SK-N-MC (cell line): ENCODE results near the gene SEL1L3.

Experiments
- DNase-seq: peaks from one replicate; pipeline ENCODE4 v3.0.0-alpha.2; 2011; ENCODE audit warnings: low read depth, low spot score
- H3K27ac ChIP-seq: fragments of 200-600 bp; sonication (generic); 2 replicates; pipeline ENCODE4 v1.5.1; 2016; ENCODE audit warnings: mixed run types
- H3K36me3 ChIP-seq: fragments of 200-600 bp; sonication (generic); 2 replicates; pipeline ENCODE4 v1.6.1; 2017; ENCODE audit warnings: antibody characterized with exemption, low read length, mixed read lengths; ENCODE audit not compliant: insufficient read depth
- H3K4me3 ChIP-seq: fragments of 200-600 bp; sonication (generic); 2 replicates; pipeline ENCODE4 v1.5.1; 2016
- H3K9ac ChIP-seq: fragments of 200-600 bp; sonication (generic); 2 replicates; pipeline ENCODE4 v1.8.0; 2017; ENCODE audit warnings: mixed run types, mixed read lengths; ENCODE audit not compliant: insufficient read length
- H3K9me3 ChIP-seq: fragments of 200-600 bp; sonication (generic); 2 replicates; pipeline ENCODE4 v1.6.1; 2017; ENCODE audit warnings: low read depth, mild to moderate bottlenecking, antibody characterized with exemption, low read length, moderate library complexity, mixed read lengths
- EZH2 ChIP-seq: fragments of 200-600 bp; sonication (generic); IDR thresholded peaks from one replicate; pipeline ENCODE4 v1.6.1; 2017; ENCODE audit warnings: antibody characterized with exemption
- FOXP2 ChIP-seq: optimal IDR thresholded peaks from 2 replicates; pipeline ENCODE3; 2011; ENCODE audit warnings: mild to moderate bottlenecking, moderate library complexity; ENCODE audit not compliant: insufficient read depth; ENCODE audit errors: extremely low read length, control extremely low read depth
- POLR2AphosphoS5 ChIP-seq: IDR thresholded peaks from 2 replicates; pipeline ENCODE4 v1.6.1; 2012; ENCODE audit warnings: mild to moderate bottlenecking, low read depth, low read length, borderline replicate concordance

SEL1L3 gene

DNA sequence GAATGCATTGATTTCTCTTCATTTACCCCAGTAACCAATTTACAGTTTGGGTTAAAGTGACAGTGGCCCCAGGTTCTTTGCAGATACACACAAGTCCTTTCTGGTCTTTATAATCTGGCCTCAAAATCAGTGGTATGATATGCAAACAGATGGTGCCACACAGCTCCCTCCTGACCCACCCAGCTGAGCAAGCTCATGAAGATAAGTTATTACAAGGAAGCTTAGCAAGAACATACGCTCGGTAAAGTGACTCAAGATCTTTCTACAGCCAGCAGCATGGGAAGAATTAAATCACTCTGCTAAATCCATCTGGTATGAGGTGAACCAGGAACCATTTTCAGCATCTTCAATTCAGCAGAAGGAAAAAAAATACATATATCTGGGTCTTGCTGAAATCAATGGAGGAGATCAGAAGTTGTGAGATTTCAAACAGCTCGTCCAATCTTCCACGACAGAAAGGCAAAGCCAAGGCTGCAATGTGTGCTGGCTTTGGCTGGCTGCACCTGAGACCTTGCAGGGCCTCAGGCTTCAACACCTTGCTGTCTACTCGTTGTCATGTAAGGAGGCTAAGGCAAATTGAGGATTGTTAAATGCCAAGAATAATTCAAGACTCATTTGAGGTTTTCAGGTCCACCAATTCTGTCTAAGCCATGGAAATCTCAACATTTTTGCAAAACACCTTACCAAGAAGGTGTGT lies 28.2 kb downstream of the SEL1L3 start:
- TF ChIP-seq FOXP2, result no peak
- no peak for TF ChIP-seq POLR2AphosphoS5
- TF ChIP-seq EZH2, result no peak
- H3K9ac ChIP-seq, result no peak overlapping the region
- no peaks in the 10 kb centered on the region; the same call in 1 of the 2 replicates for H3K36me3 ChIP-seq
- H3K9me3 ChIP-seq, result no peaks in the 10 kb centered on the region
- H3K27ac ChIP-seq, result no peak overlapping the region
- no peak overlapping the region for H3K4me3 ChIP-seq
- no peak for DNase-seq

DNA sequence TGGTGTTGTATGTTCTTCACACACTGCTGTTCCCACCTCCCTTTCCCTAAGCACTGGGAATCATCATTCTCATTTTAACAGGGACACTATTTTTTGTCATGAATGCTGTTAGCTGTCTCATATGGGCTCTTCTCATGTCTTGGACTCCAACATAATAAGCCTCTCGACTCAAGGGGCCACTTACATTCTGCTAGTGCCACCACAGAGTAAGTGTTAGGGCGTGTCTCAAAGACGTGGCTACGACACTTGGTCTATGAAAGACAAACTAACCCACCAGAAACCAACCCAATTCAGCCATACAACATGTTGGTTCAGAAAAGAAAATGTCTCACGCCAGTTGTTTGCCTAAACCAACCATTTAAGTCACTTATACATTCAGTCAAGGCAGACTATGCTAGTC lies 32.2 kb downstream of the SEL1L3 start:
- H3K4me3 ChIP-seq, result no peak overlapping the region
- no peaks in the 10 kb centered on the region for H3K9me3 ChIP-seq
- no peak overlapping the region for H3K27ac ChIP-seq
- H3K36me3 ChIP-seq, result no peaks in the 10 kb centered on the region; the same call in 1 of the 2 replicates
- H3K9ac ChIP-seq, result no peak overlapping the region
- no peak for DNase-seq
- TF ChIP-seq EZH2, result no peak
- TF ChIP-seq FOXP2, result no peak
- TF ChIP-seq POLR2AphosphoS5, result no peak

DNA sequence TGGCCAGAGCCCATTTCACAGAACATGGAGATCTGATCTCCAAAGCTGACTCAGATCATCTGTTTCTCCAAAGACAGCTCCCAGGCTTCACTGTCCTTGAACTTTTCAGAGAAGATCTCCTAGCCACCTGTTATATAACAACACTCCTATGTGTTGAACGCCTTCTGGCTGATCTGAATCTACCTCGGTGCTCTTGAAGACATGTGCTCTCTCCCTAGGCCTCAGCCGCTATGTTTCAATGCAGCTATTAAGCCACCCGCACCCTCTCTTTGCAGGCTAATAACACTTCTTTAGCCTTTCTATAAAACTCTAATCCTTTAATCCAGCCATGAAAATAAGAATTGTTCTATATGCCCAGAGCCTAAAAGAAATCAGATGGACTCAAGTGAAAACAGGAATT lies 34.9 kb downstream of the SEL1L3 start:
- TF ChIP-seq FOXP2, result no peak
- no peak for TF ChIP-seq POLR2AphosphoS5
- TF ChIP-seq EZH2, result no peak
- H3K27ac ChIP-seq, result no peak overlapping the region
- H3K36me3 ChIP-seq, result no peaks in the 10 kb centered on the region; the same call in 1 of the 2 replicates
- no peak overlapping the region for H3K4me3 ChIP-seq
- H3K9me3 ChIP-seq, result no peaks in the 10 kb centered on the region
- DNase-seq, result no peak
- no peak overlapping the region for H3K9ac ChIP-seq

DNA sequence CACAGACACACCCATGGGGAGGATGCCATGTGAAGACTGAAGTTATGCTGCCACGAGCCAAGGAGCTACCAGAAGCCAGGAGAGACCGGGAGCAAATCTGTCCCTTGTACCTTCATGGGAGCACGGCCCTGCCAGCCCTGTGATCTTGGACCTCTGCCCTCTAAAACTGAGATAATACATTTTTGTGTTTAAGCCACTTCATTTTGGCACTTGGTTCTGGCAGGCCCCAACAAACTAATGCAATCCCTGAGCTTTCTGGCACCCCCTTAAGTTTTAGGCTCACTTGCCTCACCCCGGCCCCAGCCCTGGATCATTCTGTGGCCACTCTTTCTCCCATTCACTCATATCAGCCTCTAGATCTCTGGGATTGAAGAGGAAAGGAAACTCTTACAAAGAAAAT lies 35.4 kb downstream of the SEL1L3 start:
- Histone ChIP-seq H3K4me3 (no peak overlapping the region), H3K36me3 (no peaks in the 10 kb centered on the region; the same call in 1 of the 2 replicates), H3K9ac (no peak overlapping the region), H3K27ac (no peak overlapping the region), H3K9me3 (no peaks in the 10 kb centered on the region)
- DNase-seq, result no peak
- TF ChIP-seq EZH2, result no peak
- no peak for TF ChIP-seq POLR2AphosphoS5
- TF ChIP-seq FOXP2, result no peak

DNA sequence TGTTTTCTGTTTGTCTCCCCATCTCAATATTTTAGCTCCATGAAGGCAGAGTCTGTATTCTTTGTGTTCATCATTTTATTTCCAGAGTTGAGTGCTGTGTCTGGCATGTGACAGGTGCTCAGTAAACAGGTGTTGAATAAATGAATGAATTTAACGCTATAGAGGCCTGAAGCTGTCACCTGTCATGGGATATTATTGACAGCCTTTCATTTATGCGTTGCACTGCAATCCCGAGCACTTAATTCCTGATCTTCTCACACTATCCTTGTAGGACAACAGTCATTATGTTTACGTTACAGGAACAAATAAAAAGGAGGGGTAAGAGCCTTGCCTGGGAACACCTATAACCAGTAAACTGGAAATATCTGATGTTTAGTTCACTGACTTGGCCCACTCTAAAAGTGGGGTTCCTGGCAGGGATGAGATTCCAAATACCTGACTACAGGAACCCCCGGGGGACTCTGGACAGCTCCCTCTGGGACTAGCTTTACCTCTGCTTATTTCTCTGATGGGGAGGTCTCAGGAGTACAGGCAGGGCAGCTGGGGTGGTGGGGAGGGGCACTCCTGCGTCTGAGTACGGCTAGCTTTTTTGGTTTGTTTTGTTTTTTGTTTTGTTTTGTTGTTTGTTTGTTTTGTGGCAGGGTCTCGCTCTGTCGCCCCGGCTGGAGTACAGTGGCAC lies 36.6 kb downstream of the SEL1L3 start:
- Histone ChIP-seq H3K27ac (no peak overlapping the region), H3K9me3 (no peaks in the 10 kb centered on the region), H3K4me3 (no peak overlapping the region), H3K9ac (no peak overlapping the region), H3K36me3 (no peaks in the 10 kb centered on the region)
- DNase-seq, result no peak
- TF ChIP-seq EZH2 (no peak), FOXP2 (no peak), POLR2AphosphoS5 (no peak)

DNA sequence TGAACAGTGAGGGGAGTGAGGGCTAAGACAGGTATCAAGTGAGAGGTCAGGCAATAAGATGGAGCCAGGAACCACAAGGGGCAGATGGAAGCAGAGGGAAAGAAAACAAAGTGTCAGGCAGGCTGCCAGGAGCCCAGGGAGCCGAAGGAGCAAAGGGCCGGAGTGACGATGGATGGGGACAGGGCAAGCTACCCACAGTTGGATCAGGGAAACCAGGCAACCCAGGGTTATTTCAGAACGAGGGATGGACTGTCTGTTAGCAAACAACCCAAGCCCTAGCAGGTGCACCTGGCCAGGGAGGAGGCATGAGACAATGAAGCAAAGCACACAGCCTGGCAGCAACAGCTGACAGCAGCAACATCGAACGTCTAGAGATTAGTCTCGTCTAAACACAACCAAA lies 39.2 kb downstream of the SEL1L3 start:
- Histone ChIP-seq H3K9me3 (no peaks in the 10 kb centered on the region), H3K9ac (no peak overlapping the region), H3K36me3 (peaks cover 4% of the 10 kb centered on the region; the same call in 1 of the 2 replicates), H3K4me3 (no peak overlapping the region), H3K27ac (no peak overlapping the region)
- no peak for DNase-seq
- TF ChIP-seq POLR2AphosphoS5, result no peak
- no peak for TF ChIP-seq FOXP2
- TF ChIP-seq EZH2, result no peak

DNA sequence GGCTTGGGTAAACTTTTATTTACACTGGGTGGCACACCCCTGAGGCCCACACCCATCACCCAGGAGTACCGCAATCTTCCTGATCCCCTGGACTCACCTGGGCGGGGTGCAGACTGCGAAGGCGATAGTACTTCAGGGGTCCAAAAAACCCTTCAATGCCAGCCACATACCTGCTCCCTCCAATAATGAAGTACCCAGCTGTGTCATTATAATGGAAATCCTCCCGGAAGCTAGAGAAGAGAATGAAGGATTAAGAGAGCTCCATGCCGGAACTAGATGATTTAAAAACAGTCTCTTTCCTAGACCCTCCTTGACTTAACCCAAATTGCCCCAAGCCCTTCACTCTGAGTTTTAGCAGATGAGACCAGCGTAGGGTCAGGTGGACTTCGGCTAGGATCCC lies 40.9 kb downstream of the SEL1L3 start:
- Histone ChIP-seq H3K9me3 (no peaks in the 10 kb centered on the region), H3K27ac (no peak overlapping the region), H3K9ac (no peak overlapping the region), H3K36me3 (peaks cover 4% of the 10 kb centered on the region; the same call in 1 of the 2 replicates), H3K4me3 (no peak overlapping the region)
- TF ChIP-seq EZH2, result no peak
- no peak for TF ChIP-seq FOXP2
- no peak for TF ChIP-seq POLR2AphosphoS5
- DNase-seq, result no peak

DNA sequence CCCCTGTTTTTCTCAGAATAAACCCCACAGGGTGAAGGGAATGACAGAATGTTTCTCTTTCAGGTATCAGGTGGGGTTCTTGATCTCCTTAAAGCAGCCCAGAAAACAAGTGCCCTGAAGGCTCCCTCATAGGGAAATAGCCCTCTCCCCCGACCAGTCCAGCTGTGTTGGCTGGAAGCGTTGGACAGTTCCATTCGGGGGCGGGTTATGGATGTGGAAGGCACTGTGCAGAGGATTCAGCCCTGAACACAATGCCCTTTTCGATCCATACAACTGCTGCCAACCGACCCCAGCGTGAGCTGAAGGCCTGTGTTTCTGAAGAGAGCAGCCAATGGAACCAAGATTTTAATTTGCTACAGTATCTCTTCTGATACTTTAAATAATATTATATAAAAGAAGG lies 41.5 kb downstream of the SEL1L3 start:
- TF ChIP-seq EZH2 (no peak), FOXP2 (no peak), POLR2AphosphoS5 (no peak)
- Histone ChIP-seq H3K9ac (no peak overlapping the region), H3K27ac (no peak overlapping the region), H3K36me3 (peaks cover 4% of the 10 kb centered on the region; the same call in 1 of the 2 replicates), H3K4me3 (no peak overlapping the region), H3K9me3 (no peaks in the 10 kb centered on the region)
- no peak for DNase-seq

DNA sequence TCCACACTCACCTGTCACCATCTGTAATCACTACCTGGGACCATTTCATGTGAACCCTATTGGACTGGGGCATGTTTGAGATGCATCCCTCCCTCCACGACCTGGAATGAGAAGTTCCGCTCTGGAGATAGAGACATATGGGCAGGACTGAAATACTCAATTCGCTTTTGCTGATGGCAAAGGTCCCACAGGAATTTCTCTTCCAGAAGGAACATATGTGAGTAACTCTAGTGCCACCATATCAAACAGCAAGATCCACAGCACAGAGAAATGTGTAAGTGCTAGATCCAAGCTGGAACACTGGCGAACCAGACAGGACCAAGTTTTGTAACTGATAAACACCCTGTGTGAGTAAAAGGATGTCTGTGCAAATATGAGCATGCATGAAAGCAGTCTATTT lies 43.9 kb downstream of the SEL1L3 start:
- H3K4me3 ChIP-seq, result no peak overlapping the region
- no peak overlapping the region for H3K9ac ChIP-seq
- DNase-seq, result no peak
- no peaks in the 10 kb centered on the region for H3K9me3 ChIP-seq
- peaks cover 4% of the 10 kb centered on the region; the same call in 1 of the 2 replicates for H3K36me3 ChIP-seq
- no peak overlapping the region for H3K27ac ChIP-seq
- TF ChIP-seq EZH2 (no peak), FOXP2 (no peak), POLR2AphosphoS5 (no peak)
